ENCODE results near the gene EHD2. TPM values are rescaled to one million over a fixed set of nuclear protein-coding genes. Genes with fewer than 3 reads are reported as not detected.

Gene EHD2
- total RNA-seq, 4 donors from 2014 or later, result 48.5 to 84.7 (median 70.5) TPM

DNA sequence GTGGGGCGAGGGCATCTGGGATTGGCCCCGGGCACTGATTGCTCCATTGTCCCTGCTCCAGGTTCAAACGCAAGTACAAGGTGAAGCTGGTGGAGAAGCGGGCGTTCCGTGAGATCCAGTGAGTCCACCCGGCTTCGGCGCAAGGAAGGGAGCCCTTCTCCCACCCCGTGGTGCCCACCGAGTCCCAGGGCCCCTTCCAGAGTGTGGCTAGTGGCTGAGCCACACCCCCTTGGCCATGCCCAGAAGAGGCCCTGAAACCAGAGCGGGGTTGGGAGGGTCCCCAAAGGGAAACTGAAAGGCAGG lies 43.4 kb downstream of the EHD2 start:
- TF ChIP-seq, protein P1, sequence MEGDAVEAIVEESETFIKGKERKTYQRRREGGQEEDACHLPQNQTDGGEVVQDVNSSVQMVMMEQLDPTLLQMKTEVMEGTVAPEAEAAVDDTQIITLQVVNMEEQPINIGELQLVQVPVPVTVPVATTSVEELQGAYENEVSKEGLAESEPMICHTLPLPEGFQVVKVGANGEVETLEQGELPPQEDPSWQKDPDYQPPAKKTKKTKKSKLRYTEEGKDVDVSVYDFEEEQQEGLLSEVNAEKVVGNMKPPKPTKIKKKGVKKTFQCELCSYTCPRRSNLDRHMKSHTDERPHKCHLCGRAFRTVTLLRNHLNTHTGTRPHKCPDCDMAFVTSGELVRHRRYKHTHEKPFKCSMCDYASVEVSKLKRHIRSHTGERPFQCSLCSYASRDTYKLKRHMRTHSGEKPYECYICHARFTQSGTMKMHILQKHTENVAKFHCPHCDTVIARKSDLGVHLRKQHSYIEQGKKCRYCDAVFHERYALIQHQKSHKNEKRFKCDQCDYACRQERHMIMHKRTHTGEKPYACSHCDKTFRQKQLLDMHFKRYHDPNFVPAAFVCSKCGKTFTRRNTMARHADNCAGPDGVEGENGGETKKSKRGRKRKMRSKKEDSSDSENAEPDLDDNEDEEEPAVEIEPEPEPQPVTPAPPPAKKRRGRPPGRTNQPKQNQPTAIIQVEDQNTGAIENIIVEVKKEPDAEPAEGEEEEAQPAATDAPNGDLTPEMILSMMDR (IDR thresholded peaks at IDR 0.05), result no peak
- no peak for TF ChIP-seq POLR2AphosphoS5 (IDR thresholded peaks at IDR 0.05)
- TF ChIP-seq EP300 (IDR thresholded peaks at IDR 0.05), result no peak
- no peak for TF ChIP-seq POLR2A (IDR thresholded peaks at IDR 0.05)
- no peak for DNase-seq (ENCODE audit: low spot score in 2 of 2)
- H3K9me3 ChIP-seq, result no peaks in the 10 kb centered on the region
- peaks cover 80% of the 10 kb centered on the region for H3K36me3 ChIP-seq
- WGBS, result 94% methylated on average over 10 of the region's 12 CpGs
- no peaks in the 10 kb centered on the region for H3K27me3 ChIP-seq
- H3K27ac ChIP-seq, result no peak overlapping the region
- H3K4me3 ChIP-seq, result no peak overlapping the region
- H3K4me1 ChIP-seq, result no peaks in the 10 kb centered on the region

DNA sequence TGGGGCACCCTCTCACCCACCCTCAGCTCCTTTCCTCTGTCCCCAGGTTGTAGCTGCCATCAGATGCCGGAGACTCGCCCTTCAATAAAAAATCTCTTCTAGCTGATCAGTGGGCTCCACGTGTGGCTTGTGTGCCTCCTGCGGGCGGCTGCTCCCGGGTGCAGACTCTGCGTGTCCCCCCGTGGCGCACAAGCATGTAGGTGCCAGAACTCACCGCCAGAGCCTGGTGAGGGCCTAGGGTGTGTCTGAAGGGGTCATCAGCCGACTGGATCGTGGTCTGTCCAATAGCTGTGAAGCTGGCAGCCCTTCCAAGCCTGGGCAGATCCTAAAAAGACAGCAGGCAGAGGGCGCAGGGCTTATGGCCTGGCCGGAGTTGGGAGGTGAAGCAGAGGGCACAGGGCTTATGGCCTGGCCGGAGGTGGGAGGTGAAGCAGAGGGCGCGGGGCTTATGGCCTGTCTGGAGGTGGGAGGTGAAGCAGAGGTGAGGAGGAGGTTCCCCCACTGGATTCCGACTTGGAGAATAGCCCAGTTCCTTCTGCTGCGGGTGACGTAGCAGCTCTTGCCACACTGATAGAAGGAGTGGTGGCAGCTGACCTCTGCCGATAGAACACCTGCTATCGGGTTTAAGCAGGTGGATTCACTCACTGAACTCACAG lies 43.9 kb downstream of the EHD2 start:
- Histone ChIP-seq H3K9me3 (no peaks in the 10 kb centered on the region), H3K4me3 (no peak overlapping the region), H3K27me3 (no peaks in the 10 kb centered on the region), H3K27ac (no peak overlapping the region), H3K4me1 (no peaks in the 10 kb centered on the region), H3K36me3 (peaks cover 76% of the 10 kb centered on the region)
- TF ChIP-seq EP300 (IDR thresholded peaks at IDR 0.05) (no peak), POLR2A (IDR thresholded peaks at IDR 0.05) (no peak), POLR2AphosphoS5 (IDR thresholded peaks at IDR 0.05) (no peak)
- TF ChIP-seq, protein P1 (IDR thresholded peaks at IDR 0.05), result no peak
- DNase-seq (ENCODE audit: low spot score in 2 of 2), result no peak
- WGBS, result 91% methylated on average over 10 of the region's 22 CpGs

DNA sequence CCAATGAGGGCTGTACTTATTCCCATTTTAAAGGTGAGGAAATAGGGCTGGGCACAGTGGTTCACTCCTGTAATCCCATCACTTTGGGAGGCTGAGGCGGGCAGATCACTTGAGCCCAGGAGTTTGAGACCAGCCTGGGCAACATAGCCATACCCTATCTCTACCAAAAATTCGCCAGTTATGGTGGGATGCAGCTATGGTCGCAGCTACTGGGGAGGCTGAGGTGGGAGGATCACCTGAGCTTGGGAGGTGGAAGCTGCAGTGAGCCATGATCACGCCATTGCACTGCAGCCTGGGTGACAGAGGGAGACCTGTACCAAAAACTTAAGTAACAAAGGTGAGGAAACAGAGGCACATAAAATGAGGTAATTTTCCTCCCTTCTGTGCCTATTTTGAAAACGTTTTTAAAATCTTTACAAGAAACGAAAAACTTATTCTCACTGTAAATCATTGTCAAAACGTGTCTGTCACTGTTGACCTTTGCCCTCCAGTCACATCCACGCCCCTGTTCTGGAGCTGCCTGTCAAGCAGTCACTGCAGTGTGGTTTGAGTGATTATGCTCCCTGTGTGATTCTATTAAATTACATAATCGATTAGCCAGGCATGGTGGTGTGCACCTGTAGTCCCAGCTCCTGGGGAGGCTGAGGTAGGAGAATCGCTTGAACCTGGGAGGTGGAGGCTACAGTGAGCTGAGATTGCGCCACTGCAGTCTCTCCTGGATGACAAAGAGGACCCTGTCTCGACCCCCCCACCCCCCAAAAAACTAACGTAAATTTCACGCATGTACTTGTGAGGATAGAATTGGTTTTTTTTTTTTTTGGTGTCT lies 44.6 kb downstream of the EHD2 start:
- Histone ChIP-seq H3K9me3 (no peaks in the 10 kb centered on the region), H3K27me3 (no peaks in the 10 kb centered on the region), H3K36me3 (peaks cover 68% of the 10 kb centered on the region), H3K4me1 (no peaks in the 10 kb centered on the region), H3K4me3 (no peak overlapping the region), H3K27ac (no peak overlapping the region)
- DNase-seq (ENCODE audit: low spot score in 2 of 2), result no peak
- TF ChIP-seq POLR2AphosphoS5 (IDR thresholded peaks at IDR 0.05) (no peak), POLR2A (IDR thresholded peaks at IDR 0.05) (no peak), EP300 (IDR thresholded peaks at IDR 0.05) (no peak)
- TF ChIP-seq, protein P1 (IDR thresholded peaks at IDR 0.05), result no peak
- WGBS, result 78% methylated on average over 14 of the region's 14 CpGs

DNA sequence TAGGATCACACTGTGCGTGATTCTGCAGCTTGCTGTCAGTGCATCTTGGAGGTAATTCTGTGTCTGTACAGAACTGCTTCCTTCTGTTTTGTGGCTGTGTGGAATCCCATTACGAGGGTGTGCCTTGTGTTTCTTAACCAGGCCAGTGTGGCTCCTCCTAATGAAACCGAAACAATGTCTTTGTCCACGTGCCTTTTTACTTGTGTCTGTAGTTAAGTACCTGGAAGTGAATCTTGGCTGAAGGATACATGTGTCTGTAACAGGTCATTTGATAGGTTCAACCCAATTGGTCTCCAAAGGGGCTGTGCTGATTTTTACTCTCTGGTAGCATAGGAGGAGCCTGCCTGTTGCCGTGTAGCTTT lies 45.2 kb downstream of the EHD2 start:
- no peaks in the 10 kb centered on the region for H3K27me3 ChIP-seq
- no peaks in the 10 kb centered on the region for H3K9me3 ChIP-seq
- TF ChIP-seq EP300 (IDR thresholded peaks at IDR 0.05), result no peak
- WGBS, result 84% methylated on average over 5 of the region's 5 CpGs
- DNase-seq (ENCODE audit: low spot score in 2 of 2), result no peak
- H3K4me1 ChIP-seq, result no peaks in the 10 kb centered on the region
- no peak overlapping the region for H3K4me3 ChIP-seq
- H3K36me3 ChIP-seq, result peaks cover 62% of the 10 kb centered on the region
- H3K27ac ChIP-seq, result no peak overlapping the region

DNA sequence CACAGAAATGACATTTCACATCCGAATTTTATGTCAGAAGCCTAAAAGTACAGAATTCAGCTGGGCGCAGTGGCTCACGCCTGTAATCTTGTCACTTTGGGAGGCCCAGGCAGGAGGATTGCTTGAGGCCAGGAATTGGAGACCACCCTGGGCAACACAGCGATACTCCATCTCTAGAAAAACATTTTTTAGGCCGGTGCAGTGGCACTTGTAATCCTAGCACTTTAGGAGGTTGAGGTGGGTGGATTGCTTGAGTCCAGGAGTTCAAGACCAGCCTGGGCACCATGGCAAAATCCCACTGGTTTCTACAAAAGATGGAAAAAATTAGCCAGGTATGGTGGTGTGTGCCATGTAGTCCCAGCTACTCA lies 47.4 kb downstream of the EHD2 start:
- no peak for DNase-seq (ENCODE audit: low spot score in 2 of 2)
- no peaks in the 10 kb centered on the region for H3K9me3 ChIP-seq
- H3K36me3 ChIP-seq, result peaks cover 40% of the 10 kb centered on the region
- H3K4me3 ChIP-seq, result no peak overlapping the region
- no peak overlapping the region for H3K27ac ChIP-seq
- no peaks in the 10 kb centered on the region for H3K4me1 ChIP-seq
- WGBS, result 95% methylated on average over 4 of the region's 5 CpGs
- no peak for TF ChIP-seq POLR2A (IDR thresholded peaks at IDR 0.05)
- no peak for TF ChIP-seq EP300 (IDR thresholded peaks at IDR 0.05)
- TF ChIP-seq POLR2AphosphoS5 (IDR thresholded peaks at IDR 0.05), result no peak
- TF ChIP-seq, protein P1 (IDR thresholded peaks at IDR 0.05), result no peak
- no peaks in the 10 kb centered on the region for H3K27me3 ChIP-seq

All from suprapubic skin (tissue), 4 donors.